Measurements from ENCODE around the gene SEMA5A. TPM values are rescaled to one million over a fixed set of nuclear protein-coding genes. Genes with fewer than 3 reads are reported as not detected.
A peak's percentile ranks its signal among the peaks of the same experiment; 100 is the strongest.

The SEMA5A gene
- total and polyA plus RNA-seq, 7 donors: 0.24 to 3.9 (median 0.66) TPM

DNA sequence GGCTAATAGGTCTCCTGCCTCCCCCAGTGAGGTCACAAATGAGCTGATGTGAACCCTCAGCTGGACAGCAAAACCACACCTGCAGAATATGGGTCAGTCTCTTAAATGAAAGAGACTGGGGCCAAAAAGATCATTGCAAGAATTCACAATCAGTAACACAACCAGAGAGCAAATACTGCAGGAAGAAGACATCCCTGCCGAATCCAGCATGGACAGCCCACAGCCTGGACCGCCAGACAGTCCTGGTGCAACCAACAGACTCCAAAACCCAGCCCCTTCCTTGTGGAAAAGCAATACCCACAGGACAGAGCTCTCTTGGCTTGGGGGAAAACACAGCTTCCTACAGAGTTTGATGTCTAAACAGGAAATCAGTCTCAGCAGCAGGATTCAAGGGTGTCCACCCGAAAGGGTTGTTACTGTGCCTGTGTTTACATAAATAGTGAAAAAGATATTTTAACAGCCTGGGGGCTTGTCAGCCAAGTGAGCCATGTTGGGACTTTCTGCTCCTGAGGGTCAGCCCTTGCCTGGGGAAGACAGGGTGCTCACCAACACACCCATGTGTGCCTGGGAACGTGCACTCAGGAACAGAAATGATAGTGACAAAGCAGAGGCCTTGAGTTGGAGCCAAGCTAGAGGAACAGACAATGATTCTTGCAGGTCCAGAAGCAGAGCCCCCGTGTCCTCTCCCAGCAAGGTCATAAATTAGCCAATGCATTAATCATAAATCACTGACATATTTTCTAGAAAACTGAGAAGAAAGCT lies 106.2 kb downstream of the SEMA5A start:
- Histone ChIP-seq H3K9me3 (peaks cover 2% of the 10 kb centered on the region), H3K4me3 (no peak overlapping the region), H3K4me1 (no peaks in the 10 kb centered on the region), H3K27ac (no peak overlapping the region), H3K36me3 (ENCODE audit: insufficient read depth in 1 of 2, low read depth in 1 of 2) (no peaks in the 10 kb centered on the region), H3K27me3 (ENCODE audit: insufficient read depth in 3 of 3, low read length in 2 of 3) (peaks cover 0 to 2% (median 0%) of the 10 kb centered on the region in 3 donors)
- no peak for TF ChIP-seq CTCF (IDR thresholded peaks at IDR 0.05)
- intact Hi-C loops (cut with DNase I): no loop called here
- ATAC-seq (peak in 2 of 4 donors; percentile 35 to 65), DNase-seq (peak in 1 of 2 donors; percentile 61)
- WGBS, 3 donors: 49 to 54% (median 52%) methylated on average over 5 of the region's 5 CpGs

DNA sequence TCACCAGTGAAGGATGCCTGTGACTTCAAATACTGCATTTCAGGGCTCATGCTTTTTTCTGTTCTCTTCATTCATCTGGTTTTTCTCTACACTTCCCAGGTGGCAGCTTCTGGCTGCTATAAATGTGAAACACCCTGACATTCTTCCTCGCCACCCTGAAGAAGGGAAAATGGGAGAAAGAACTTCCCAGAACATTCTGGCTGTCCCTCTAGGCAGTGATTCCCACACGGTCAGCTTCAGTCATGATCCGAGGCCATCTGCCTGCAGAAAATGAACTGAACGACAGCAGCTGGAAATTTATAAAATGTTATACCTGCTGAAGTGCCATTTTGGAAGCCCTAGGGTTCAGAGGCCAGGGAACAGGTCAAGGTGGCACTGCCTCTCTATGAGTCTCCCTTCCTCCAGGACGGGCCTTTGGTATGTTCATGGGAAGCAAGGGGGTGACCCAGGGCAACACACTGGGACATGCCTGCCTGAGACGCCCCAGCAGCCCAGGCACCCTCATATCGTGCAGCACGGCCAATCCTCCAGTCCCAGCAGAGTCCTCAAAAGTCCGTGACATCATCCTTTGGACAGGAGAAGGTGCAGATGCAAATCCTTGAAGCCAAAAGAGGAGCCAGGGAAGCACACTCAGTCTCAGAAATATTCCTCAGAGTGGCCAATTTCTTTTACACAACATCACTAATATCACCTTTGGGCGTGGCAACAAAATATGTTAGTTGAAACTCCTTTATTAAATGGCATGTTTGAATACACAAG lies 107.1 kb downstream of the SEMA5A start:
- DNase-seq (no peak), ATAC-seq (peak in 1 of 4 donors; percentile 45)
- Histone ChIP-seq H3K4me1 (no peaks in the 10 kb centered on the region), H3K27ac (no peak overlapping the region), H3K4me3 (no peak overlapping the region), H3K9me3 (no peaks in the 10 kb centered on the region), H3K36me3 (ENCODE audit: insufficient read depth in 1 of 2, low read depth in 1 of 2) (no peaks in the 10 kb centered on the region), H3K27me3 (ENCODE audit: insufficient read depth in 3 of 3, low read length in 2 of 3) (peaks cover 0 to 2% (median 0%) of the 10 kb centered on the region in 3 donors)
- 52 to 65% (median 57%) methylated on average over 10 of the region's 10 CpGs for WGBS, 3 donors
- intact Hi-C loops (cut with DNase I): no loop called here
- no peak for TF ChIP-seq CTCF (IDR thresholded peaks at IDR 0.05)

- H3K36me3 ChIP-seq (ENCODE audit: insufficient read depth in 1 of 2, low read depth in 1 of 2): no peaks in the 10 kb centered on the region
- no peaks in the 10 kb centered on the region for H3K9me3 ChIP-seq
- H3K4me1 ChIP-seq: no peaks in the 10 kb centered on the region
- no peak for ATAC-seq
- peak in 1 of 2 donors; percentile 16 for DNase-seq
- TF ChIP-seq CTCF (IDR thresholded peaks at IDR 0.05): no peak
- H3K27me3 ChIP-seq (ENCODE audit: insufficient read depth in 3 of 3, low read length in 2 of 3): no peaks in the 10 kb centered on the region
- H3K27ac ChIP-seq: no peak overlapping the region
- intact Hi-C loops (cut with DNase I): no loop called here
- 75 to 76% (median 76%) methylated on average over 5 of the region's 5 CpGs for WGBS, 3 donors
- H3K4me3 ChIP-seq: no peak overlapping the region
Observed at GRCh38 chr5:9437741-9438240, 108.1 kb downstream of the SEMA5A start.

DNA sequence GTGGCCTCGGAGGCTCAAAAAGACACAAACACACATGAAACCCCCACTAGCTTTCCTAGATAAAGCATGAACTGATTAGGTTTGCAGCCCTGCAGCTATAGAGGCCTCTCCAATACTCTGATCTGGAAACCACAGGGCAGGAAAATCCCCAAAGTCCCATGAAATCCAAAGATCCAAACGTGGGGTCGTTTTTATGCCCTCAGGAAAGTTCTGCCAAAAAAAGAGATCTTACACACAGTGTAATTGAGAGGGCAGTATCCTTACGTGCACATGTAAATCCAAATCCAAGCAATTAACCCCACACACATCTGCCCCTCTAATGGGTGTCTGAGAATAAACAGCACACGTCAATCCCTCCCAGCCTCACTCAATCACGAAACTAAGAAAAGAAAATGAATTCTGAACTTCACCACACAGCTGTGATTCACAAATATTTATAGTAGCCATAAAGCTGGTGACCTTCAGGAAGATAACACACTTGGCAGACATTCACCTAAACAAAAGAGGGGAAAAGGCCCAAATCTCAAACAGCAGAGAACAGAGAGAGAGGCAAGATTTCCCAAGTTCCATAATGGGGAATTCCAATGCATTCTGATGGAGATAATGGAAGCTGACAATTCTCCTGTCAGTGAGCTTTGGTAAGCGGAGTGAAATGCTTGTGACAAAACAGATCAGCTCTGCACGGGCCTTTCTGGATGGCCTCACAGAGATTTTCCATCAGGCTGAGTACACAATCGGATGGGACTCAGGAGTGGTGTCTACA lies 114.2 kb downstream of the SEMA5A start:
- intact Hi-C loops (cut with DNase I): no loop called here
- no peaks in the 10 kb centered on the region for H3K27me3 ChIP-seq (ENCODE audit: insufficient read depth in 3 of 3, low read length in 2 of 3)
- no peaks in the 10 kb centered on the region for H3K4me1 ChIP-seq
- H3K9me3 ChIP-seq: no peaks in the 10 kb centered on the region
- DNase-seq (no peak), ATAC-seq (no peak)
- no peak overlapping the region for H3K4me3 ChIP-seq
- no peak for TF ChIP-seq CTCF (IDR thresholded peaks at IDR 0.05)
- WGBS, 3 donors: 37 to 49% (median 43%) methylated on average over 9 of the region's 9 CpGs
- no peak overlapping the region for H3K27ac ChIP-seq
- H3K36me3 ChIP-seq (ENCODE audit: insufficient read depth in 1 of 2, low read depth in 1 of 2): no peaks in the 10 kb centered on the region
